Measurements from ENCODE around the gene MEIOC.
"Not testable (repeated sequence)": the region's sequence is repeated elsewhere in the genome, so short reads cannot be mapped to it uniquely, and the experiment has no call there.

The MEIOC gene

GRCh38 chr17:44648963-44649362 lies 7.3 kb upstream of the MEIOC start:
- DNase-seq, result no peak

- no peak for DNase-seq
These were observed 5.0 kb upstream of the MEIOC start for GRCh38 chr17:44651228-44651627.

- DNase-seq, result no peak
These were observed 3.5 kb upstream of the MEIOC start for GRCh38 chr17:44652727-44653126.

GRCh38 chr17:44653384-44653783 lies 2.9 kb upstream of the MEIOC start:
- DNase-seq, result no peak

GRCh38 chr17:44653954-44654353 lies 2.3 kb upstream of the MEIOC start:
- no peak for DNase-seq

GRCh38 chr17:44661835-44662234 lies 5.6 kb downstream of the MEIOC start:
- no peak for DNase-seq

- DNase-seq, result no peak
These were observed 6.8 kb downstream of the MEIOC start for GRCh38 chr17:44663095-44663494.

- no peak for DNase-seq
These were observed 8.6 kb downstream of the MEIOC start for GRCh38 chr17:44664867-44665266.

GRCh38 chr17:44666006-44666405 lies 9.7 kb downstream of the MEIOC start:
- no peak for DNase-seq

- no peak for DNase-seq
These were observed 16.3 kb downstream of the MEIOC start for GRCh38 chr17:44672479-44673093.

GRCh38 chr17:44673893-44674292 lies 17.6 kb downstream of the MEIOC start:
- no peak for DNase-seq

GRCh38 chr17:44677136-44677535 lies 20.9 kb downstream of the MEIOC start:
- no peak for DNase-seq

GRCh38 chr17:44683303-44683702 lies 27.0 kb downstream of the MEIOC start:
- not testable (repeated sequence) for DNase-seq

GRCh38 chr17:44687756-44688155 lies 31.5 kb downstream of the MEIOC start:
- no peak for DNase-seq

GRCh38 chr17:44688200-44688599 lies 31.9 kb downstream of the MEIOC start:
- DNase-seq, result no peak

GRCh38 chr17:44688675-44689476 lies 32.6 kb downstream of the MEIOC start:
- DNase-seq, result no peak

- peak; percentile 37 to 75 for DNase-seq
These were observed 33.4 kb downstream of the MEIOC start, which contains the start of gene CCDC43 for GRCh38 chr17:44689477-44690217. TSS of gene CCDC43 (minus strand) at chr17:44689776. CDS start at chr17:44689753, 23 bp downstream.

- not testable (repeated sequence) for DNase-seq
These were observed 34.6 kb downstream of the MEIOC start for GRCh38 chr17:44690746-44691306.

- DNase-seq, result no peak
These were observed 37.3 kb downstream of the MEIOC start for GRCh38 chr17:44693609-44694008.

- DNase-seq, result not testable (repeated sequence)
These were observed 44.0 kb downstream of the MEIOC start for GRCh38 chr17:44700288-44700687.

- DNase-seq, result no peak
These were observed 51.6 kb downstream of the MEIOC start for GRCh38 chr17:44707755-44708400.

GRCh38 chr17:44708401-44709263 lies 52.4 kb downstream of the MEIOC start, which contains the start of gene DBF4B:
TSS of gene DBF4B (plus strand) at chr17:44708665. CDS start at chr17:44708821, 156 bp downstream.
- peak; percentile 41 to 86 for DNase-seq
